Spleen (tissue), 7 donors: ENCODE measurements around the gene PTPN6.

Experiments
- POLR2A ChIP-seq, 3 donors: fragments of 450-650 bp; IDR thresholded peaks; one replicate each; pipeline ENCODE4 v1.5.1; 2017; ENCODE audit warnings: antibody characterized with exemption in 3 of 3, mild to moderate bottlenecking in 1 of 3
- POLR2AphosphoS5 ChIP-seq, 3 donors: sonication (generic); formaldehyde crosslinking; IDR thresholded peaks; one replicate each; pipeline ENCODE4 v1.5.1; 2017; ENCODE audit warnings: antibody characterized with exemption in 3 of 3
- TF ChIP-seq, protein P1 (sequence below), 11 experiments: fragments of 200-600 bp in 7 of 11; fragments of 450-650 bp in 4 of 11; sonication (generic) in 4 of 11; IDR thresholded peaks in 8 of 11; conservative IDR thresholded peaks in 3 of 11; 1 replicate in 7 of 11; 2 replicates in 4 of 11; pipeline versions ENCODE4 v1.4.0 to v1.8.0; 2016 to 2021; ENCODE audit warnings: antibody characterized with exemption in 11 of 11, inconsistent platforms in 4 of 11, mild to moderate bottlenecking in 1 of 11
- donor health status: DM: no; HTN: no; CAD: no; lungs with moderate emphysema.
- donor health status: DM: no; HTN: no; CAD: no.
- donor health status: DM: no; HTN: no; CAD: no.

- TF ChIP-seq, protein P1, sequence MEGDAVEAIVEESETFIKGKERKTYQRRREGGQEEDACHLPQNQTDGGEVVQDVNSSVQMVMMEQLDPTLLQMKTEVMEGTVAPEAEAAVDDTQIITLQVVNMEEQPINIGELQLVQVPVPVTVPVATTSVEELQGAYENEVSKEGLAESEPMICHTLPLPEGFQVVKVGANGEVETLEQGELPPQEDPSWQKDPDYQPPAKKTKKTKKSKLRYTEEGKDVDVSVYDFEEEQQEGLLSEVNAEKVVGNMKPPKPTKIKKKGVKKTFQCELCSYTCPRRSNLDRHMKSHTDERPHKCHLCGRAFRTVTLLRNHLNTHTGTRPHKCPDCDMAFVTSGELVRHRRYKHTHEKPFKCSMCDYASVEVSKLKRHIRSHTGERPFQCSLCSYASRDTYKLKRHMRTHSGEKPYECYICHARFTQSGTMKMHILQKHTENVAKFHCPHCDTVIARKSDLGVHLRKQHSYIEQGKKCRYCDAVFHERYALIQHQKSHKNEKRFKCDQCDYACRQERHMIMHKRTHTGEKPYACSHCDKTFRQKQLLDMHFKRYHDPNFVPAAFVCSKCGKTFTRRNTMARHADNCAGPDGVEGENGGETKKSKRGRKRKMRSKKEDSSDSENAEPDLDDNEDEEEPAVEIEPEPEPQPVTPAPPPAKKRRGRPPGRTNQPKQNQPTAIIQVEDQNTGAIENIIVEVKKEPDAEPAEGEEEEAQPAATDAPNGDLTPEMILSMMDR (IDR thresholded peaks at IDR 0.05 in 8 of 11, conservative IDR thresholded peaks at IDR 0.05 in 3 of 11) = peak in 3 of 11 experiments; percentile 8 to 19 (median 14)
- peak; percentile 94 to 98 (median 97) for TF ChIP-seq POLR2AphosphoS5 (IDR thresholded peaks at IDR 0.05)
- peak in 2 of 3 donors; percentile 55 to 77 for TF ChIP-seq POLR2A (IDR thresholded peaks at IDR 0.05)
These were observed at the start of gene PTPN6 for GRCh38 chr12:6950811-6951540.
